Large intestine (tissue), 3 donors: Measurements from ENCODE around the gene TMIGD3. TPM values are rescaled to one million over a fixed set of nuclear protein-coding genes. Genes with fewer than 3 reads are reported as not detected.

Experiments
- DNase-seq, 2 donors: peaks; one replicate each; pipeline versions ENCODE4 v3.0.0 to v3.0.0-alpha.2; 2013
- H3K27ac ChIP-seq: one replicate; pipeline ENCODE4 v1.5.1; 2013; ENCODE audit warnings: low read length
- H3K27me3 ChIP-seq: 2 replicates; pipeline ENCODE4 v1.6.1; 2013; ENCODE audit warnings: low read length; ENCODE audit not compliant: control insufficient read depth, insufficient read depth
- H3K36me3 ChIP-seq: 2 replicates; pipeline ENCODE4 v1.6.1; 2013; ENCODE audit warnings: low read length; ENCODE audit not compliant: control insufficient read depth, insufficient read depth
- H3K4me1 ChIP-seq: one replicate; pipeline ENCODE4 v1.6.1; 2013; ENCODE audit warnings: low read length; ENCODE audit not compliant: control insufficient read depth, insufficient read depth
- H3K4me3 ChIP-seq: one replicate; pipeline ENCODE4 v1.5.1; 2013; ENCODE audit warnings: low read length
- H3K9me3 ChIP-seq: one replicate; pipeline ENCODE4 v1.6.1; 2013; ENCODE audit warnings: mild to moderate bottlenecking, low read depth, low read length, moderate library complexity; ENCODE audit not compliant: control insufficient read depth
- whole genome bisulfite sequencing: methylation state at CpG from one replicate; pipeline ENCODE4 v1.1.5; 2013; ENCODE audit warnings: low lambda C conversion rate; ENCODE audit not compliant: insufficient coverage; 5-methylcytosine and 5-hydroxymethylcytosine counted together
- polyA plus RNA-seq: library from polyadenylated mRNA; unstranded; fragments of 120-200 nt; gene quantifications from one replicate; pipeline ENCODE4 v1.2.1, GENCODE V29; 2013

The TMIGD3 gene
- polyA plus RNA-seq, 1 donor = 1.4 TPM

DNA sequence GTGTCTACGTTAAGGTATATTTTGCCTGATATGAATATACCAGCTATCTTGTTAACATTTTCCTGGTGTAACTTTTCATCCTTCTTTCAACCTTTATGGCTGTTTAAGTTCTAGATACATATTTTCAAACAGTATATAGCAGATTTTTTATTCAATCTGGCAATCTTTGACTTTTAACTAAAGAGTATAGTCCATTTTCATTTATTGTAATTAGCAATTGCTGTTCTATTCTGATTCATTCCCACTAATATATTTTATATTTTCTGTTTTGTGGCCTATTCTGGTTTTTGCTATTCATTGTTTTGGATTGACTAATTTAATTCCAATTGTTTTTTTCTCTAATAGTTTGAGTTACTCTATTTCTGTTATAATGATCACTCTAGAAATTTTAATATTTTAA, 37.0 kb downstream of the TMIGD3 start:
- no peak for DNase-seq
- WGBS = 9% methylated on average over 1 of the region's 1 CpG
- H3K36me3 ChIP-seq = peaks cover 27% of the 10 kb centered on the region

GRCh38 chr1:111465754-111466153, 37.7 kb downstream of the TMIGD3 start:
- H3K4me1 ChIP-seq = peaks cover 7% of the 10 kb centered on the region
- no CpG with 5 or more reads among the region's 2 CpGs for WGBS
- peaks cover 32% of the 10 kb centered on the region for H3K36me3 ChIP-seq
- no peaks in the 10 kb centered on the region for H3K9me3 ChIP-seq
- H3K27me3 ChIP-seq = no peaks in the 10 kb centered on the region
- no peak overlapping the region for H3K27ac ChIP-seq
- no peak overlapping the region for H3K4me3 ChIP-seq
- no peak for DNase-seq

More for the DNA sequence above, 37.0 kb downstream of the TMIGD3 start:
- Histone ChIP-seq H3K9me3 (no peaks in the 10 kb centered on the region), H3K4me3 (no peak overlapping the region), H3K27ac (no peak overlapping the region), H3K4me1 (peaks cover 7% of the 10 kb centered on the region), H3K27me3 (no peaks in the 10 kb centered on the region)

GRCh38 chr1:111463029-111463683, 40.3 kb downstream of the TMIGD3 start:
- Histone ChIP-seq H3K27ac (peak overlapping the region; percentile 50), H3K4me3 (no peak overlapping the region), H3K9me3 (no peaks in the 10 kb centered on the region), H3K36me3 (peaks cover 32% of the 10 kb centered on the region), H3K4me1 (peaks cover 7% of the 10 kb centered on the region), H3K27me3 (no peaks in the 10 kb centered on the region)
- WGBS = 56% methylated on average over 1 of the region's 4 CpGs
- peak in 1 of 2 donors; percentile 47 for DNase-seq

GRCh38 chr1:111462370-111463028, 40.9 kb downstream of the TMIGD3 start:
- H3K27me3 ChIP-seq = no peaks in the 10 kb centered on the region
- peaks cover 39% of the 10 kb centered on the region for H3K36me3 ChIP-seq
- no peak overlapping the region for H3K4me3 ChIP-seq
- peak overlapping the region; percentile 50 for H3K27ac ChIP-seq
- H3K4me1 ChIP-seq = peaks cover 7% of the 10 kb centered on the region
- no peaks in the 10 kb centered on the region for H3K9me3 ChIP-seq
- 71% methylated on average over 2 of the region's 4 CpGs for WGBS
- DNase-seq = no peak

DNA sequence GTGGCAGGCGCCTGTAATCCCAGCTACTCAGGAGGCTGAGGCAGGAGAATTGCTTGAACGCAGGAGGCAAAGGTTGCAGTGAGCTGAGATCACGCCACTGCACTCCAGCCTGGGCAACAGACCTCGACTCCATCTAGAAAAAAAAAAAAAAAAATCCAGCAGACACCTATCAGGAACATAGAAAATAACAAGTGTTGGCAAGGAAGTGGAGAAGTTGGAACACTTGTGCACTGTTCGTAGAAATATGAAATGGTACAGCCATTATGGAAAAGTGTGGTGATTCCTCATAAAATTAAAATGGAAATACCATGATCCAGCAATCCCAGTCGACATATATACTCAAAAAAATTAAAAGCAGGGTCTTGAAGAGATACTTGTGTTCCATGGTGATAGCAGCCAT, 41.7 kb downstream of the TMIGD3 start:
- H3K9me3 ChIP-seq = no peaks in the 10 kb centered on the region
- no peak overlapping the region for H3K27ac ChIP-seq
- no peak overlapping the region for H3K4me3 ChIP-seq
- H3K27me3 ChIP-seq = no peaks in the 10 kb centered on the region
- peaks cover 7% of the 10 kb centered on the region for H3K4me1 ChIP-seq
- WGBS = 100% methylated on average over 3 of the region's 6 CpGs
- H3K36me3 ChIP-seq = peaks cover 45% of the 10 kb centered on the region
- no peak for DNase-seq

GRCh38 chr1:111455642-111456031, 47.8 kb downstream of the TMIGD3 start:
- no peaks in the 10 kb centered on the region for H3K9me3 ChIP-seq
- no peaks in the 10 kb centered on the region for H3K27me3 ChIP-seq
- 90% methylated on average over 3 of the region's 3 CpGs for WGBS
- no peak overlapping the region for H3K4me3 ChIP-seq
- H3K36me3 ChIP-seq = peaks cover 62% of the 10 kb centered on the region
- peaks cover 4% of the 10 kb centered on the region for H3K4me1 ChIP-seq
- H3K27ac ChIP-seq = no peak overlapping the region
- DNase-seq = no peak

- no peaks in the 10 kb centered on the region for H3K9me3 ChIP-seq
- no peaks in the 10 kb centered on the region for H3K27me3 ChIP-seq
- WGBS = 50% methylated on average over 1 of the region's 5 CpGs
- H3K4me3 ChIP-seq = no peak overlapping the region
- DNase-seq = no peak
- H3K36me3 ChIP-seq = peaks cover 59% of the 10 kb centered on the region
- peaks cover 7% of the 10 kb centered on the region for H3K4me1 ChIP-seq
- no peak overlapping the region for H3K27ac ChIP-seq
Measured at GRCh38 chr1:111454859-111455641, 48.4 kb downstream of the TMIGD3 start.

DNA sequence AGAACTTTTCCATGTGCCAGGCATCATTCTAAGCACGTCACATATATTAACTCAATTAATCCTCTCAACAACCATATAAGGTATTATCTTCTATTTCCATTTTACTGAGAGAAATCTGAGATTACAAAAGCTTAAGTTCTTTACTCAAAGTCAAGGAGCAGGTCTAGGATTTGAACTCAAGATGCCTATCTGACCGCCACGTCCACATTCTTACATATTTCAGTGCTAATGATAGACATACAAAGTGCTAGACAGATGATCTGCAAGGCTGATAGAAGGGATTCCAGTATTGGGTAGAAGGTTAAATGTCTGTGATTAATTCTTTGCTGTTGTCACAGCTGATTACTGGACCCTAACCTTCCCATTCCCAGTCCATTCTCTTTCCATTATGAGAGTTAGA, 49.7 kb downstream of the TMIGD3 start:
- peaks cover 2% of the 10 kb centered on the region for H3K9me3 ChIP-seq
- H3K4me3 ChIP-seq = no peak overlapping the region
- 78% methylated on average over 1 of the region's 3 CpGs for WGBS
- peaks cover 7% of the 10 kb centered on the region for H3K4me1 ChIP-seq
- no peak overlapping the region for H3K27ac ChIP-seq
- H3K27me3 ChIP-seq = no peaks in the 10 kb centered on the region
- peaks cover 48% of the 10 kb centered on the region for H3K36me3 ChIP-seq
- DNase-seq = no peak

DNA sequence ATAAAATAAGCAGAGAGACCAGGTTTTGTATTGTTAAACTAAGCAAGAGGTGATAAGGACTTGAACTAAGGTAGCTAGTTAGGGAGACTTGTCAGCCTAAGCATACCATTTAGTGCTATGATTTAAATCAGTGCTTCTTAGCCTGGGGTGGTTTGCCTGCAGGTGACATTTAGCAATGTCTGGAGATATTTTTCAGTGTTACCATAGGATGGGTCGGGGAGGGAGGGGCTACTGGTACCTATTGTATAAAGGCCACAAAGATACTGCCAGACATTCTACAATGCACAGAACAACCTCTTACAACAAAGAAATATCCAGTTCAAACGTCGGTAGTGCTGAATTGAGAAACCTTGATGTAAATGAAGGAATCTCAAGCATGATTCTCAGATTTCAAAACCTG, 50.9 kb downstream of the TMIGD3 start:
- H3K9me3 ChIP-seq = peaks cover 3% of the 10 kb centered on the region
- H3K36me3 ChIP-seq = peaks cover 37% of the 10 kb centered on the region
- WGBS = 80% methylated on average over 2 of the region's 3 CpGs
- H3K4me1 ChIP-seq = peaks cover 12% of the 10 kb centered on the region
- no peaks in the 10 kb centered on the region for H3K27me3 ChIP-seq
- no peak overlapping the region for H3K27ac ChIP-seq
- DNase-seq = no peak
- no peak overlapping the region for H3K4me3 ChIP-seq

DNA sequence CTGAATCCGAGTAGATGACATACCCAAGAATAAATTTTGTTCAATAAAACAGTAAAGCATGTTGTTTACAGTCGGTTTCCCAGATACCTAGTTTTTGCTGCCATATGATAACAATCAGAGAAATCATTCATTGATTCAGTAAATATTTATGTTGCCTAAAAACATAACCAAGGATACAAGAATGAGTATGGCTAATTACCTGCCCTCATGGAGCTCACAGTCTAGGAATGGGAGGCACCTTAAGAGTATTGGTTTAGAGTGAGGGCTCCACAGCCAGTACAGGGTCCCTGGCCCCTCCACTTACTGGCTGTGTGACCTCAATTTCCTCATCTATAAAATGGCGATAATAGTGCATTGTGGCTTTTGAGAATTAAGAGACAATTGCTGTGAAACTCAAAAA, 53.2 kb downstream of the TMIGD3 start:
- H3K4me3 ChIP-seq = peak overlapping the region; percentile 86
- peaks cover 28% of the 10 kb centered on the region for H3K36me3 ChIP-seq
- H3K27ac ChIP-seq = no peak overlapping the region
- peaks cover 22% of the 10 kb centered on the region for H3K4me1 ChIP-seq
- WGBS = no CpG with 5 or more reads among the region's 3 CpGs
- H3K9me3 ChIP-seq = peaks cover 3% of the 10 kb centered on the region
- no peak for DNase-seq
- H3K27me3 ChIP-seq = no peaks in the 10 kb centered on the region
